GM12891 (cell line): ENCODE measurements around the gene TMEM214.

Source experiments
- DNase-seq: peaks from one replicate; pipeline ENCODE4 v3.0.0; 2011; ENCODE audit warnings: low spot score; ENCODE audit not compliant: insufficient read length
- FAIRE-seq: peaks from 2 replicates; lab custom pipeline; 2011; peaks lifted over from hg19 to GRCh38; lab: Jason Lieb, UNC
- PAX5 ChIP-seq: IDR thresholded peaks from 2 replicates; pipeline ENCODE4 v1.6.1; 2011; ENCODE audit warnings: low read length, moderate library complexity, mild to moderate bottlenecking; ENCODE audit not compliant: insufficient read depth, severe bottlenecking
- POLR2A ChIP-seq: IDR thresholded peaks from 2 replicates; pipeline ENCODE4 v1.6.1; 2011; ENCODE audit warnings: low read depth, low read length, control low read depth
- POLR2AphosphoS5 ChIP-seq: IDR thresholded peaks from 2 replicates; pipeline ENCODE4 v1.6.1; 2011; ENCODE audit warnings: low read depth, low read length, control low read depth
- POU2F2 ChIP-seq: IDR thresholded peaks from 2 replicates; pipeline ENCODE4 v1.6.1; 2011; ENCODE audit warnings: low read depth, mild to moderate bottlenecking, control low read depth, low read length, moderate library complexity
- SPI1 ChIP-seq: IDR thresholded peaks from 2 replicates; pipeline ENCODE4 v1.6.1; 2011; ENCODE audit warnings: low read depth, low read length, control low read depth
- TAF1 ChIP-seq: IDR thresholded peaks from 2 replicates; pipeline ENCODE4 v1.6.1; 2011; ENCODE audit warnings: low read depth, low read length, control low read depth

Gene TMEM214

DNA sequence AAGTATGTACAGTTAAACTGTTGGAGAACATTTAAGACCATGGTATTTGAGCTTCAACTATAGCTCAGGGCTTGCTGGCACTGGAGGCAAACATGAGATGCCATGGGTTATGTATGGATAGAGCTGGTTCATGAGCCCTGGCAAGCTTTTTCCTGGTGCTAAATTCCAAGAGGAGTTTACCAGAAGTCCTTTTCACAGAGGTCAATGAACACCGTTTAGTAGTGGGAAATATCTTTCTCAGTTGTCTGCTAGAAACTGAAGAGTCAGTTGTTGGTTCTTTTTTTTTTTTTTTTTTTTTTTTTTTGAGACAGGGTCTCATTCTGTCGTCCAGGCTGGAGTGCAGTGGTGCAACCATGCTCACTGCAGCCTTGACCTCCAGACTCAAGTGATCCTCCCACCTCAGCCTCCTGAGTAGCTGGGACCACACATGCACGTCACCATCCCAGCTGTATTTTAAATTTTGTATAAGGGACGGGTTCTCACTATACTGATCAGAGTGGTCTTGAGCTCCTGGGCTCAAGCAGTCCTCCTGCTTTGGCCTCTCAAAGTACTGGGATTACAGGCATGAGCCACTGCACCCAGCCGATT lies 55.2 kb downstream of the TMEM214 start:
- FAIRE-seq (no peak), DNase-seq (no peak)
- TF ChIP-seq POU2F2 (no peak), SPI1 (no peak), PAX5 (no peak), POLR2AphosphoS5 (no peak), TAF1 (no peak)

DNA sequence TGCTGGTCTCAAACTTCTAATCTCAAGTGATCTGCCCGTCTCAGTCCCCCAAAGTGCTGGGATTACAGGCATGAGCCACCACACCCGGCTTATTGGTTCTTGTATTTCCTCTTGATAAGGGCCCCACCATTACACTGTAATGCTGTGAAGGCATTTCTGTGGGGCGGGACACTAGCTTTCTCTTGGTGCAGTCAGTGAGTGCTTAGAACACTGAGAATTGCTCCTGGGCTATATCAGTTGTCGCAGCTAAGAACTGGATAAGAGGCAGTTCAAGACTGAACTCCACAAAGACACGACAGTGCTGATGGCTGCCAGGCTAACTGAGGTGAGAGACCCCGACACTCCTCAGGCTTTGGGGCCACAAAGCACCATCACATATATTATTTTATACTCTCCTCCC lies 55.9 kb downstream of the TMEM214 start:
- DNase-seq (no peak), FAIRE-seq (no peak)
- TF ChIP-seq POLR2A = no peak
- TF ChIP-seq SPI1 = no peak
- TF ChIP-seq POU2F2 = no peak
- TF ChIP-seq TAF1 = no peak
- TF ChIP-seq POLR2AphosphoS5 = no peak
- TF ChIP-seq PAX5 = no peak

DNA sequence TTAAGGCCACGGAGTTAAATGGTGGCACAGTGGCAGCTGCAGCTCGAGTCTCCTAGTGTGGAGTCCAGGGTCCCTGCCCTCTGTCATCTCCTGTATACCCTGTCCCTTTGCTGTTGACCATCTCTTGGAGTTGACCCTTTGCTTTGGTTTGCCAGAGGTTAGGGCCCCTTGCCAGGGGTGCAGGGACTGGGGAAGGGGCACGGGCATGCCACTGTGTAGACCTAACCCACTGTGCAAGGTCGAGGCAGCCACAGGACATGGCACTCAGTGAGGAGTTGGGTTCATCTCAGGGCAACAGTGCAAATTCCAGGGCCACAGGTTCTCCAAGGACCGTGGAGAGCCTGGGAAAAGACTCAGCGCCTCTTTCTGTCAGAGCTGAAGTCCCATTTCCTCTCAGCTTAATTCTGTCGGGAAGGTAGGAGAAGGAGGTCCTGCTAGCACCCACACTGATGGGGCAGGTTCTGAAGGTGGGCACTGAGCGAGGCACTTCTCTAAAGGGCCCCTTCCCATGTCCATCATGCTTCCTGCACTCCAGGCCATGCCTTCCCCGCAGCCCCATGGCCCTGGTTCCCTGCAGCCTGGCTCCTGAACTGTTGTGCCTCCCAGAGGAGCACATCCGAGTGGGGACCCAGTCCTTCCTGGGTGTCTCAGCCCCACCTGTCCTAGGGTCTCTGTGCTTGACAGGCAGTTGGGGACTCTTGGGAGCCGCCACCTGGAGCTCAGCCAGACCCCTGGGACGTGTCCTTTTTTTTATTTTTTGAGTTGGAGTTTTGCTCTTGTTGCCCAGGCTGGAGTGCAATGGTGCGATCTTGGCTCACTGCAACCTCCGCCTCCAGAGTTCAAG lies 56.6 kb downstream of the TMEM214 start:
- no peak for DNase-seq
- no peak for TF ChIP-seq SPI1
- no peak for TF ChIP-seq POU2F2
- TF ChIP-seq POLR2A = no peak
- no peak for TF ChIP-seq TAF1
- TF ChIP-seq PAX5 = no peak
- no peak for TF ChIP-seq POLR2AphosphoS5
- no peak for FAIRE-seq
